ENCODE data around the gene MRPS23.

The MRPS23 gene

DNA sequence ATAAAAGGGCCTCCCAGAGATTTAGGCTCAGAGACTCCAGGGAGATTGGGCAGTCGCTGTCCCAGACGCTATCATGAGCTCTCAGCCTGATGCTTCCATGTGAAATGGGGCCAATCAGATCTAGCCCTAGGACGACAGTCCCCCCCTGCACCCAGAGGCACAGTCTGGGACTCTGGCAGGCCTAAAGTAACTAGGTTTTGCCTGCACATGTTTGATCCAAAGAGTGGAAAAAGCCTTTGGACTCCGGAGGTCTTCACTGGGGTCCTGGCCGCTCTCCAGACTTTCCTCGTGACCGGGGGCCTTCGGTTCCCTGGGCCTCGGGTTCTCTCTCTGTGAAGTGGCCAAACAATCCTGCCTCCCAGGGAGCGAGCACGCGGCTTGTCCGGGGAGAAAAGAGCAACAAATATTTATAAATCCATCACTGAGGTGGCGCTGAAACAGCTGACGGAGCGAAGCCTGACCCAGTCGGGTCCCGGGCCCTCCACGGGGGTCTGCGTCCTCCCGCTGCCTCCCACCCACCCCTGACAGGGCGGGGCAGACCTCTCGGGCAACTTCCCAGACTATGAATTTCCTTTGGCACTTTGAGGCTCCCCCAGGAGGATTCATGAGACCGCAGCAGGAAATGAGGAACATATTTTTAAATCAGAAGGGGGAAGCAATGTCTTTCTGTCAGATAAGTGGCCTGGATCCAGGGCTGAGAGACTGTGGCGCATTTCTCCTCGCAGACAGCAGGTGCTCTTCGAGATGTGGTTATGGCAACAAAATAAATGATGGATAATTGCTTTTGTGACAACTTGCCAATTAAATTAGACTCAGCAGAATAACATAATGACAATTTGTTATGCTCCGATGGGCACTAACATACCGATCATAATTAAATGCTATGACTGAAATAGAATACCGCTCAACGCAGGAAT is 38.9 kb downstream of the MRPS23 start:
- no peak overlapping the region for H3K27ac Mint-ChIP-seq
- H3K4me3 Mint-ChIP-seq: no peak overlapping the region
- H3K27me3 Mint-ChIP-seq: peaks cover 37% of the 10 kb centered on the region
- H3K9me3 Mint-ChIP-seq: no peaks in the 10 kb centered on the region
- H3K4me1 Mint-ChIP-seq: peaks cover 13% of the 10 kb centered on the region
- no peaks in the 10 kb centered on the region for H3K36me3 Mint-ChIP-seq

DNA sequence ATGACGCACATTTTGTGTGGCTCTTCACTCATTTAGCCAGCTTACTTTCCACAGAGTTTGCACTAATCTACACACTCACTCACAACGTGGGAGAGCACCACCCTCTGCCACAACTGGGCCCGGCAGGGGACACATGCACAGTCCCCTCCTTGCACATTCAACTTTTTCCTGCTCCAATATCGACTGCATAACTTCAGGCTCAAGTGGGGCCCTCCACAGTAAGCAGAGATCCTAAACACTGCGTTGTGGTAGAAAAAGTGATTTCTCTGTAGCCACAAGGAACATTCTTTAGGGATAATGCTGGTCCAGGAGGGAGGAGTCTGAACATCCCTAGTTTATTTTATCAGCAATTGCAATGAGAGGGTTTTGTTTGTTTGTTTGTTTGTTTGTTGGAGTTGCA is 40.0 kb downstream of the MRPS23 start:
- Mint-ChIP-seq H3K4me1 (peaks cover 13% of the 10 kb centered on the region), H3K27ac (no peak overlapping the region), H3K27me3 (peaks cover 35% of the 10 kb centered on the region), H3K4me3 (no peak overlapping the region), H3K9me3 (no peaks in the 10 kb centered on the region), H3K36me3 (no peaks in the 10 kb centered on the region)

DNA sequence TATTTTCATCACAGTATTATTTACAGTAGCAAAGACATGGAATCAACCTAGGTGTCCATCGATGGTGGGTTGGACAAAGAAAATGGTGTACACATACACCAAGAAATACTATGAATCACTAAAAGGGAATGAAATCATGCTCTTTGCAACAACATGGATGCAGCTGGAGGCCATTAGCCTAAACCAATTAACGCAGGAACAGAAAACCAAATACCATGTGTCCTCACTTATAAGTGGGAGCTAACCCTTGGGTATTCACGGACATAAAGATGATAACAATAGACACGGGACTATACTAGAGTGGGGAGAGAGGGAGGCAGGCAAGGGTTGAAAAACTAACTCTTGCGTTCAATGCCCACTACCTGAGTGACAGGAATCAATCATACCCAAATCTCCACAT is 41.0 kb downstream of the MRPS23 start:
- Mint-ChIP-seq H3K36me3 (no peaks in the 10 kb centered on the region), H3K27me3 (peaks cover 33% of the 10 kb centered on the region), H3K4me1 (peaks cover 13% of the 10 kb centered on the region), H3K27ac (no peak overlapping the region), H3K4me3 (no peak overlapping the region), H3K9me3 (no peaks in the 10 kb centered on the region)

DNA sequence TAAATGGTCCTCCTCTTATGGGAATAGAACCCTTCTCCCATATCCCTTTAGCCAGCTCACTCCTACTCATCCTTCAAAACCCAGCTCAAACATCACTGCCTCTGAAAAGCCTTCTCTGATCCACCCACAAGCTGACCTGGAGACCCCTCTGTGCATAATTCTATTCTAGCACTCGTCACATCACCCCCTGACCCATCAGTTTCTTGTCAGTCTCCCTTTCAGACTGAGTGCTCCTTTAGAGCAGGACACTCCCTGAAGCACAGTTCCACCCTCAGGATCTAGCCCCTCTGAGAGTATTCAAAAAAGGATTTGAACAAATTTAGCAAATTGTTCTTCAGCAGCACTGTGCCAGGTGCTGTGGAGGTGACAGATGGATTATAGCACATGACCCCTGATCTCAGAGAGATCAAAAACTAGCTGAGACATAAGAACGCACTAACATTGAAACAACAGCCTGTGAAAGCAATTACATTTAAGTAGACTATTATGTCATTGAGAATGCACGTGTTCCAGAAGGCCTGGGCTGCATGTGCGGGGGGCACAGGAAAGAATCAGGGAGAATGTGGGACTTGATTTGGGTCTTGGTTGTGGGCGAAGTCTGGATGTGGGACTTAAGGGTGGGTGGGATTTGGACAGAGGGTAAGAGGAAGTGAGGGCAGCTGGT is 43.5 kb downstream of the MRPS23 start:
- H3K4me1 Mint-ChIP-seq: peaks cover 8% of the 10 kb centered on the region
- H3K27ac Mint-ChIP-seq: no peak overlapping the region
- H3K36me3 Mint-ChIP-seq: peaks cover 3% of the 10 kb centered on the region
- no peak overlapping the region for H3K4me3 Mint-ChIP-seq
- peaks cover 21% of the 10 kb centered on the region for H3K27me3 Mint-ChIP-seq
- H3K9me3 Mint-ChIP-seq: peaks cover 8% of the 10 kb centered on the region

DNA sequence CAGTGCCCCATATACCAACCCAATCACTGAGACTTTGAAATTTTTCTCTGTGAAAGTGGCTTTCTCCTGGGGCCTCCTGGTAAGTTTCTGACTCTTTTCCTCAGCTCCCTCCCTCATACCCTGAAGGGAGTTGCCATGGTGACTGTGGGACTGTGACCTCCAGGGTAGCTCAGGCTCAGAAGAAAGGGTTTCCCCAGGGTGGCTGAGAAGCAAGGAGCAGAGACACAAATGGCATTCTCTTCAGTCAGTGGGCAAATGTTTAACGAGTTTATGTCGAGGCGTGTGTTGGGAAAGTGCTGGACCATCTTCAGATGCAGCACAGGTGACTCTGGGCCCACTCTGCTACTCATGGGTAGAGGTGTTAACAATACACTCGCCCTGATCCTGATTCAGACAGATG is 46.8 kb downstream of the MRPS23 start:
- peaks cover 7% of the 10 kb centered on the region for H3K27me3 Mint-ChIP-seq
- H3K27ac Mint-ChIP-seq: no peak overlapping the region
- peaks cover 3% of the 10 kb centered on the region for H3K36me3 Mint-ChIP-seq
- H3K9me3 Mint-ChIP-seq: peaks cover 12% of the 10 kb centered on the region
- no peaks in the 10 kb centered on the region for H3K4me1 Mint-ChIP-seq
- H3K4me3 Mint-ChIP-seq: no peak overlapping the region

DNA sequence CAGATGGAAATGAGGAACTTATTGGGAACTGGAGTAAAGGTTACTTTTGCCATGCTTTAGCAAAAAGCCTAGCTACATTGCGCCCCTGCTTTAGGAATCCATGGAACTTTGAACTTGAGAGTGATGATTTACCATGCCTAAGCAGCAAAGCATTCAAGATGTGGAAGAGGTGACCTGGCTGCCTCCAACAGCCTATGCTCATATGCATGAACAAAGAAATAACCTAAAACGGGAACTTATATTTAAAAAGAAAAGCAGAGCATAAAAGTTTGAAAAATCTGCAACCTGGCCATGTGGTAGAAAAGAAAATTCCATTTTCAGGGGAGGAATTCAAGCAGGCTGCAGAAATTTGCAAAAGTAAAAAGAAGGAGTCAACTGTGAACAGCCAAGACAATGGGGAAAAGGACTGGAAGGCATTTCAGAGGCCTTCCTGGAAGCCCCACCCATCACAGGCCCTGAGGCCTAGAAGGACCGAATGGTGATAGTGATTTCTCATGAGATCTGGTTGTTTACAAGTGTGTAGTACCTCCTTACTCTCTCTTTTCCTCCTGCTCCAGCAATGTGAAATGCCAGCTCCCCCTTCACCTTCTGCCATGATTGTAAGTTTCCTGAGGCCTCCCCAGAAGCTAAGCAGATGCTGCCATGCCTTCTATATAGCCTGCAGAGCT is 48.7 kb downstream of the MRPS23 start:
- peaks cover 4% of the 10 kb centered on the region for H3K27me3 Mint-ChIP-seq
- no peaks in the 10 kb centered on the region for H3K4me1 Mint-ChIP-seq
- no peak overlapping the region for H3K4me3 Mint-ChIP-seq
- H3K27ac Mint-ChIP-seq: no peak overlapping the region
- H3K9me3 Mint-ChIP-seq: peaks cover 12% of the 10 kb centered on the region
- H3K36me3 Mint-ChIP-seq: peaks cover 3% of the 10 kb centered on the region

DNA sequence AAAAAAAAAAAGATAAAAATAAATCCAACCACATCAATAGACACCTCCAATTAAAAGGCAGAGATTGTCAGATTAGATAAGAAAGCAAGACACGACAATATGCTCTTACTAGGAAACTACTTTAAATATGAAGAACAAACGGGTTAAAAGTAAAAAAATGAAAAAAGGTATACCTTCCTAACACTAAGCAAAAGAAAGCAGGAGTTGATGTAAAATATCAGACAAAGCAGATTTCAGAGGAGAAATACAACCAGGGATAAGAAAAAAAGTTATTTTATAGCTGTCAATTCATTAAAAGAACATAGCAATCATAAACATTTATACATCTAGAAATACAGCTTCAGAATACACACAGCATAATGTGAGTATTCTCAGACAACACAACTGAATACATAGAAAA is 55.0 kb downstream of the MRPS23 start:
- no peak overlapping the region for H3K4me3 Mint-ChIP-seq
- no peaks in the 10 kb centered on the region for H3K9me3 Mint-ChIP-seq

DNA sequence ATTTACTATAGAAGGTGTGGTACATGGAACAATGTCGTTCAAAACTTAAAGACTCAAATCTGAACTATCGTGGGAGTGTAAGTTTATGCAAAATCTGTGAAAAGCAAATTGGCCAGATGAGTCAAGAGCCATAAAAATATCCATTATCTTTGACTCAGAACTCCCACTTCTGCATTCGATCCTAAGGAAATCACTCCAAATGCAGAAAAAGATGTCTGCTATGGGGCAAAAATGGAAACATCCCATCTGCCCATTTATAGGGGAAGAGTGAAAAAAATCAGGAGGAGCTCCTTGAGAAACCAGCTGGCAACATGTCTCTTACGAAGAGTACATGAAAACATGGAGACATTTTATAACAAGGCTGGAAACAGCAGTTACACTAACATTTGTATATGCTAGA is 61.1 kb downstream of the MRPS23 start:
- no peak overlapping the region for H3K27ac Mint-ChIP-seq
- H3K9me3 Mint-ChIP-seq: no peaks in the 10 kb centered on the region
- no peaks in the 10 kb centered on the region for H3K36me3 Mint-ChIP-seq
- H3K4me3 Mint-ChIP-seq: no peak overlapping the region
- H3K27me3 Mint-ChIP-seq: peaks cover 17% of the 10 kb centered on the region
- no peaks in the 10 kb centered on the region for H3K4me1 Mint-ChIP-seq

More for the DNA sequence above, 55.0 kb downstream of the MRPS23 start:
- Mint-ChIP-seq H3K27ac (no peak overlapping the region), H3K36me3 (no peaks in the 10 kb centered on the region), H3K4me1 (peaks cover 10% of the 10 kb centered on the region), H3K27me3 (peaks cover 1% of the 10 kb centered on the region)

DNA sequence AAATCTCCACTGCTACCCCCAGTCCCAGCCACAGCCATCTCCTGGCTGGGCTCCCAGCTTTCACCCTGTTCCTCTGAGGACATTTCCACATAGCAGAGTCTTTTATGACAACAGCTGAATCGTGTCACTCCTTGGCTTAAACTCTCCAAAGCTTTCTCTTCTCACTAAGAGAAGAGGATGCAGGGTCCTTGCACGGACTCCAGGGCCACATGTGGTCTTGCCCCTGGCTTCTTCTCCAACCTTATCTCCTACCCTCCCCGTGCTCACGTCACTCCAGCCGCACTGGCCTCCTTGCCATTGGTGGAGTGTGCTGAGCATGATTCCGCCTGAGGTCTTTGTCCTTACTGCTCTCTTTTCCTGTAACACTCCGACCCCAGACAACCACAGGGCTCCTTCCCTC is 64.8 kb downstream of the MRPS23 start:
- Mint-ChIP-seq H3K4me1 (no peaks in the 10 kb centered on the region), H3K9me3 (no peaks in the 10 kb centered on the region), H3K36me3 (no peaks in the 10 kb centered on the region), H3K4me3 (no peak overlapping the region), H3K27me3 (peaks cover 18% of the 10 kb centered on the region), H3K27ac (no peak overlapping the region)
